GM12878 (cell line): ENCODE data around the gene RBBP5. TPM values are rescaled to one million over a fixed set of nuclear protein-coding genes. Genes with fewer than 3 reads are reported as not detected.

Experiments used
- ATAC-seq: fragments of 200-7000 bp; cut with Tn5 transposase; 3 replicates; pipeline ENCODE4 v1.9.1; 2020; ENCODE audit warnings: mild to moderate bottlenecking, moderate library complexity
- BruUV-seq: library from RNA; stranded (reverse); fragments of 400-500 nt; replicated peaks from 2 replicates; lab custom pipeline; 2021; lab: Mats Ljungman, UMichigan
- CTCF ChIA-PET: fragments of 300-600 bp; sonication (Branson Sonifier 250); formaldehyde crosslinking; extraction: SDS; loops from one replicate; lab custom pipeline; 2021; ENCODE audit warnings: inconsistent platforms; lab: Yijun Ruan, JAX
- POLR2A ChIA-PET: fragments of 350-600 bp; formaldehyde crosslinking; extraction: SDS; loops from one replicate; lab custom pipeline; 2021; ENCODE audit warnings: inconsistent platforms; lab: Charles Lee
- RAD21 ChIA-PET: fragments of 300-600 bp; sonication (Branson Sonifier 250); formaldehyde crosslinking; loops from one replicate; lab custom pipeline; 2023; ENCODE audit warnings: antibody characterized with exemption; ENCODE audit not compliant: unreplicated experiment; lab: Charles Lee
- SMC1A ChIA-PET: fragments of 300-600 bp; sonication (Branson Sonifier 250); formaldehyde crosslinking; loops from one replicate; lab custom pipeline; 2023; ENCODE audit not compliant: unreplicated experiment, uncharacterized antibody; lab: Charles Lee
- DNase-seq: peaks from one replicate; pipeline ENCODE4 v3.0.0-alpha.2; 2011; ENCODE audit warnings: low read depth, low spot score
- FAIRE-seq: peaks from 3 replicates; lab custom pipeline; 2011; peaks lifted over from hg19 to GRCh38; lab: Jason Lieb, UNC
- H2AFZ ChIP-seq: 2 replicates; pipeline ENCODE4 v1.6.0; 2011; ENCODE audit warnings: low read depth, low read length, control low read depth; ENCODE audit not compliant: control insufficient read depth
- H3K27ac ChIP-seq: 2 replicates; pipeline ENCODE4 v1.5.1; 2011; ENCODE audit warnings: control low read depth; ENCODE audit not compliant: control insufficient read depth, insufficient read depth
- H3K27me3 ChIP-seq, 2 experiments: replicated peaks in 1 of 2; 2 replicates each; pipeline versions ENCODE4 v1.6.0 to v1.6.1; 2011; ENCODE audit warnings: low read length in 1 of 2; ENCODE audit not compliant: control insufficient read depth in 2 of 2, insufficient read depth in 2 of 2
- H3K36me3 ChIP-seq, 2 experiments: 2 replicates each; pipeline ENCODE4 v1.5.1; 2011; ENCODE audit warnings: low read length in 1 of 2; ENCODE audit not compliant: control insufficient read depth in 2 of 2, insufficient read depth in 2 of 2
- H3K4me1 ChIP-seq: 2 replicates; pipeline ENCODE4 v1.6.1; 2011; ENCODE audit warnings: mild to moderate bottlenecking, low read length, moderate library complexity, mixed read lengths; ENCODE audit not compliant: control insufficient read depth, insufficient read depth
- H3K4me2 ChIP-seq: 2 replicates; pipeline ENCODE4 v1.6.0; 2011; ENCODE audit warnings: control low read depth; ENCODE audit not compliant: control insufficient read depth, insufficient read depth
- H3K4me3 ChIP-seq: fragments of 200-600 bp; sonication (generic); 2 replicates; pipeline ENCODE4 v1.5.1; 2016
- H3K79me2 ChIP-seq: 2 replicates; pipeline ENCODE4 v1.6.0; 2011; ENCODE audit warnings: low read length; ENCODE audit not compliant: control insufficient read depth, insufficient read depth
- H3K9ac ChIP-seq: 2 replicates; pipeline ENCODE4 v1.8.0; 2011; ENCODE audit warnings: low read length, control low read depth, mixed read lengths; ENCODE audit not compliant: control insufficient read depth, insufficient read depth
- H3K9me3 ChIP-seq: replicated peaks from 3 replicates; pipeline ENCODE4 v1.5.1; 2011; ENCODE audit warnings: mild to moderate bottlenecking, low read length; ENCODE audit not compliant: control insufficient read depth, insufficient read depth
- H4K20me1 ChIP-seq: 2 replicates; pipeline ENCODE4 v1.6.0; 2011; ENCODE audit not compliant: control insufficient read depth, insufficient read depth
- HCFC1 ChIP-seq: fragments of 150-350 bp; IDR thresholded peaks from 2 replicates; pipeline ENCODE4 v1.6.1; 2014; ENCODE audit warnings: low read length
- MYB ChIP-seq: fragments of 150-350 bp; IDR thresholded peaks from 2 replicates; pipeline ENCODE4 v1.6.1; 2014; ENCODE audit warnings: mild to moderate bottlenecking, low read depth, low read length, borderline replicate concordance
- NFYB ChIP-seq: IDR thresholded peaks from 2 replicates; pipeline ENCODE4 v1.6.1; 2011; ENCODE audit warnings: low read depth, mild to moderate bottlenecking, low read length, improper control_type of control experiment, moderate library complexity; ENCODE audit not compliant: insufficient read depth
- PML ChIP-seq: IDR thresholded peaks from 2 replicates; pipeline ENCODE4 v1.6.1; 2012; ENCODE audit warnings: low read length, inconsistent platforms
- RFX5 ChIP-seq: IDR thresholded peaks from 2 replicates; pipeline ENCODE4 v1.6.1; 2011; ENCODE audit warnings: low read depth, low read length, improper control_type of control experiment
- SPI1 ChIP-seq: IDR thresholded peaks from 2 replicates; pipeline ENCODE4 v1.6.1; 2011; ENCODE audit warnings: low read depth, mild to moderate bottlenecking, low read length, moderate library complexity, borderline replicate concordance; ENCODE audit not compliant: insufficient read depth
- ZNF592 ChIP-seq: fragments of 450-650 bp; IDR thresholded peaks from 2 replicates; pipeline ENCODE4 v1.6.1; 2017; ENCODE audit warnings: mild to moderate bottlenecking, moderate library complexity
- WGBS: methylation state at CpG from one replicate; pipeline ENCODE4 v1.1.6; 2016; ENCODE audit warnings: low lambda C conversion rate; ENCODE audit not compliant: insufficient replicate concordance, insufficient coverage; ENCODE audit errors: missing lambda C conversion rate; 5-methylcytosine and 5-hydroxymethylcytosine counted together
- in situ Hi-C: fragments of 300-500 bp; cut with MboI; formaldehyde crosslinking; loops from 9 replicates; pipeline ENCODE4 v1.14.3; 2018; ENCODE audit warnings: mixed read lengths
- intact Hi-C: fragments of 100-400 bp; cut with micrococcal nuclease; formaldehyde crosslinking; loops from one replicate; pipeline ENCODE4 v1.14.2; 2022; ENCODE audit not compliant: unreplicated experiment
- polyA plus RNA-seq, 11 experiments: library from polyadenylated mRNA; depleted of rRNA in 4 of 11; unstranded in 6 of 11; stranded (reverse) in 5 of 11; fragments of >200 nt; fragmentation: Nextera tagmentation in 4 of 11; fragmentation: Illumina TruSeq in 1 of 11; extraction: Ambion mirVana in 4 of 11; extraction: Trizol in 1 of 11; gene quantifications; 1 replicate in 1 of 11; 2 replicates in 10 of 11; pipeline versions ENCODE4 v1.2.1 to v1.2.3, GENCODE V29; 2011 to 2016; ENCODE audit warnings: inconsistent platforms in 2 of 11, missing spikeins in 2 of 11, low read depth in 1 of 11
- total RNA-seq, 4 experiments: library from RNA; depleted of rRNA in 3 of 4; stranded (reverse); fragments of >200 nt in 3 of 4; fragmentation: Illumina TruSeq in 1 of 4; extraction: Trizol in 1 of 4; gene quantifications; 2 replicates each; pipeline versions ENCODE4 v1.2.1 to v1.2.3, GENCODE V29; 2013 to 2021

Gene RBBP5
- total and polyA plus RNA-seq, 10 of the 15 experiments (the other 5 are each of a cell fraction or from before 2014, with no cell fraction given) = 10.0 to 20.6 (median 14.8) TPM

GRCh38 chr1:205150651-205151428, 29.1 kb upstream of the RBBP5 start:
- 90% methylated on average over 5 of the region's 5 CpGs for WGBS
- H2AFZ ChIP-seq = no peak overlapping the region
- H4K20me1 ChIP-seq = no peaks in the 10 kb centered on the region
- H3K4me2 ChIP-seq = no peak overlapping the region
- no peak overlapping the region for H3K9ac ChIP-seq
- CTCF ChIA-PET = interaction anchor here (0.6 to 1.8 kb wide), 9 partner anchors 8 to 498 kb away, joined by 3 to 12 read pairs (median 3); no protein-coding TSS in a partner anchor
- H3K79me2 ChIP-seq = no peaks in the 10 kb centered on the region
- SMC1A ChIA-PET = interaction anchor here (0.9 to 1.6 kb wide), 2 partner anchors 9 to 47 kb away, joined by 3 to 5 read pairs; no protein-coding TSS in a partner anchor
- intact Hi-C loops = no loop called here
- no TSS peak for BruUV-seq
- no peak overlapping the region for H3K27ac ChIP-seq
- POLR2A ChIA-PET = interaction anchor here (1.8 kb wide), 1 partner anchor 28 kb away, joined by 5 read pairs; no protein-coding TSS in a partner anchor
- in situ Hi-C loops = no loop called here
- RAD21 ChIA-PET = interaction anchor here (1.0 kb wide), 1 partner anchor 10 kb away, joined by 5 read pairs; no protein-coding TSS in a partner anchor
- TF ChIP-seq PML = no peak
- TF ChIP-seq RFX5 = no peak
- TF ChIP-seq NFYB = no peak
- TF ChIP-seq HCFC1 = no peak
- TF ChIP-seq, all 136 proteins: peak for 0
- Histone ChIP-seq H3K36me3 (no peaks in the 10 kb centered on the region; a peak in 1 of 4 replicates), H3K27me3 (no peaks in the 10 kb centered on the region), H3K9me3 (peaks cover 2% of the 10 kb centered on the region; the same call in 1 of the 3 replicates), H3K4me1 (no peaks in the 10 kb centered on the region), H3K4me3 (no peak overlapping the region)
- FAIRE-seq (no peak), ATAC-seq (no peak), DNase-seq (no peak)

GRCh38 chr1:205147191-205147835, 25.5 kb upstream of the RBBP5 start:
- Histone ChIP-seq H3K79me2 (no peaks in the 10 kb centered on the region), H2AFZ (no peak overlapping the region), H3K9ac (no peak overlapping the region), H3K4me2 (no peak overlapping the region), H4K20me1 (no peaks in the 10 kb centered on the region), H3K36me3 (no peaks in the 10 kb centered on the region), H3K4me1 (no peaks in the 10 kb centered on the region), H3K4me3 (no peak overlapping the region), H3K9me3 (no peaks in the 10 kb centered on the region), H3K27ac (no peak overlapping the region), H3K27me3 (no peaks in the 10 kb centered on the region)
- no TSS peak for BruUV-seq
- DNase-seq (no peak), FAIRE-seq (no peak), ATAC-seq (no peak)
- POLR2A ChIA-PET = no interaction called here
- in situ Hi-C loops (no loop called here), intact Hi-C loops (no loop called here)
- SMC1A ChIA-PET = interaction anchor here (0.9 to 2.7 kb wide), 2 partner anchors 12 to 23 kb away, joined by 3 to 8 read pairs; no protein-coding TSS in a partner anchor
- CTCF ChIA-PET = interaction anchor here (0.6 to 1.4 kb wide), 3 partner anchors 54 to 105 kb away, joined by 3 to 4 read pairs (median 3); no protein-coding TSS in a partner anchor
- RAD21 ChIA-PET = interaction anchor here (1.0 kb wide), 1 partner anchor 85 kb away, joined by 3 read pairs; no protein-coding TSS in a partner anchor
- WGBS = 58% methylated on average over 6 of the region's 6 CpGs
- TF ChIP-seq SPI1 (no peak), MYB (no peak), ZNF592 (no peak)
